CD4-positive, CD25-positive, alpha-beta regulatory T cell (primary cell): ENCODE measurements around the gene TNFRSF8. TPM values are rescaled to one million over a fixed set of nuclear protein-coding genes. Genes with fewer than 3 reads are reported as not detected.

Source experiments
- ATAC-seq, 2 donors: fragments of 150-1000 bp; cut with Tn5 transposase; one replicate each; pipeline ENCODE4 v1.10.0; 2021; ENCODE audit warnings: low read depth in 2 of 2, moderate number of reproducible peaks in 2 of 2, moderate library complexity in 1 of 2
- DNase-seq, 3 donors: peaks; one replicate each; pipeline versions ENCODE4 v3.0.0 to v3.0.0-alpha.2; 2012 to 2022; ENCODE audit warnings: mixed read lengths in 1 of 3
- H3K27ac ChIP-seq: one replicate; pipeline ENCODE4 v1.7.0; 2013; ENCODE audit warnings: mild to moderate bottlenecking, low read length; ENCODE audit not compliant: insufficient read depth, poor library complexity, severe bottlenecking
- H3K27me3 ChIP-seq: one replicate; pipeline ENCODE4 v1.7.0; 2013; ENCODE audit warnings: low read length; ENCODE audit not compliant: control insufficient read depth, insufficient read depth
- H3K36me3 ChIP-seq: one replicate; pipeline ENCODE4 v1.7.0; 2013; ENCODE audit warnings: mild to moderate bottlenecking, low read length, moderate library complexity; ENCODE audit not compliant: control insufficient read depth, insufficient read depth
- H3K4me1 ChIP-seq: 2 replicates; pipeline ENCODE4 v1.7.0; 2013; ENCODE audit warnings: mild to moderate bottlenecking, low read length; ENCODE audit not compliant: insufficient read depth, control insufficient read depth, poor library complexity, severe bottlenecking
- H3K4me3 ChIP-seq: one replicate; pipeline ENCODE4 v1.7.0; 2013; ENCODE audit warnings: low read depth, mild to moderate bottlenecking, low read length, moderate library complexity
- H3K9me3 ChIP-seq, 2 experiments: 1 replicate in 1 of 2; 2 replicates in 1 of 2; pipeline ENCODE4 v1.7.0; 2013; ENCODE audit warnings: low read length in 2 of 2, mild to moderate bottlenecking in 1 of 2, moderate library complexity in 1 of 2; ENCODE audit not compliant: control insufficient read depth in 2 of 2
- H3K27ac Mint-ChIP-seq, 3 donors: one replicate each; pipeline ENCODE4 v1.8.0; 2020 to 2022; ENCODE audit warnings: mild to moderate bottlenecking in 3 of 3, mixed read lengths in 3 of 3, moderate library complexity in 2 of 3
- H3K27me3 Mint-ChIP-seq: one replicate; pipeline ENCODE4 v1.8.0; 2022; ENCODE audit warnings: mild to moderate bottlenecking, mixed read lengths
- H3K36me3 Mint-ChIP-seq: one replicate; pipeline ENCODE4 v1.8.0; 2020; ENCODE audit warnings: mixed read lengths
- H3K4me1 Mint-ChIP-seq, 4 donors: one replicate each; pipeline ENCODE4 v1.8.0; 2020 to 2022; ENCODE audit warnings: mixed read lengths in 4 of 4, mild to moderate bottlenecking in 1 of 4
- H3K4me3 Mint-ChIP-seq, 4 donors: one replicate each; pipeline ENCODE4 v1.8.0; 2020 to 2022; ENCODE audit warnings: mild to moderate bottlenecking in 4 of 4, mixed read lengths in 4 of 4, moderate library complexity in 3 of 4
- H3K9me3 Mint-ChIP-seq, 7 donors: one replicate each; pipeline ENCODE4 v1.8.0; 2020 to 2022; ENCODE audit warnings: mixed read lengths in 7 of 7, mild to moderate bottlenecking in 3 of 7, moderate library complexity in 2 of 7
- polyA plus RNA-seq, 4 donors: library from polyadenylated mRNA; unstranded; fragments of 300-500 nt; fragmentation: Illumina TruSeq; gene quantifications; one replicate each; pipeline ENCODE4 v1.2.3, GENCODE V29; 2021
- total RNA-seq: library from RNA; stranded (reverse); gene quantifications from one replicate; pipeline ENCODE4 v1.2.3, GENCODE V29; 2022

The TNFRSF8 gene
- total and polyA plus RNA-seq, 5 donors from 2014 or later, result 1.1 to 3.2 (median 1.6) TPM

- Histone ChIP-seq H3K4me3 (no peak overlapping the region), H3K4me1 (peaks cover 18% of the 10 kb centered on the region), H3K36me3 (no peaks in the 10 kb centered on the region), H3K27me3 (no peaks in the 10 kb centered on the region), H3K9me3 (no peaks in the 10 kb centered on the region), H3K27ac (no peak overlapping the region)
- ATAC-seq (no peak), DNase-seq (no peak)
- peak overlapping the region in 1 of 4 donors; percentile 40 for H3K4me3 Mint-ChIP-seq
- no peaks in the 10 kb centered on the region for H3K27me3 Mint-ChIP-seq
- H3K9me3 Mint-ChIP-seq, result no peaks in the 10 kb centered on the region
- no peaks in the 10 kb centered on the region for H3K36me3 Mint-ChIP-seq
- H3K4me1 Mint-ChIP-seq, result peaks cover under 1 to 40% (median 24%) of the 10 kb centered on the region in 4 donors
- H3K27ac Mint-ChIP-seq, result peak overlapping the region in 2 of 3 donors; percentile 49 to 92
These were observed 75.4 kb downstream of the TNFRSF8 start for GRCh38 chr1:12138196-12139168.

GRCh38 chr1:12140016-12140415 is 76.9 kb downstream of the TNFRSF8 start:
- no peak for ATAC-seq
- peaks cover 26% of the 10 kb centered on the region for H3K4me1 ChIP-seq
- no peak overlapping the region for H3K4me3 ChIP-seq
- Mint-ChIP-seq H3K27ac (peak overlapping the region; percentile 49 to 69 (median 66)), H3K27me3 (no peaks in the 10 kb centered on the region), H3K4me1 (peaks cover 6 to 43% (median 25%) of the 10 kb centered on the region in 4 donors), H3K9me3 (no peaks in the 10 kb centered on the region), H3K36me3 (no peaks in the 10 kb centered on the region), H3K4me3 (no peak overlapping the region)
- H3K9me3 ChIP-seq, result no peaks in the 10 kb centered on the region
- DNase-seq, result no peak
- no peak overlapping the region for H3K27ac ChIP-seq
- no peaks in the 10 kb centered on the region for H3K36me3 ChIP-seq
- H3K27me3 ChIP-seq, result no peaks in the 10 kb centered on the region

- Mint-ChIP-seq H3K4me1 (peaks cover 6 to 49% (median 27%) of the 10 kb centered on the region in 4 donors), H3K27me3 (no peaks in the 10 kb centered on the region), H3K4me3 (no peak overlapping the region), H3K9me3 (no peaks in the 10 kb centered on the region), H3K27ac (peak overlapping the region; percentile 26 to 56 (median 46)), H3K36me3 (no peaks in the 10 kb centered on the region)
- DNase-seq (no peak), ATAC-seq (no peak)
- H3K4me3 ChIP-seq, result no peak overlapping the region
- H3K27me3 ChIP-seq, result no peaks in the 10 kb centered on the region
- peaks cover 30% of the 10 kb centered on the region for H3K4me1 ChIP-seq
- no peak overlapping the region for H3K27ac ChIP-seq
- H3K36me3 ChIP-seq, result no peaks in the 10 kb centered on the region
- no peaks in the 10 kb centered on the region for H3K9me3 ChIP-seq
These were observed 77.5 kb downstream of the TNFRSF8 start for GRCh38 chr1:12140515-12141162.

- no peaks in the 10 kb centered on the region for H3K9me3 Mint-ChIP-seq
- Histone ChIP-seq H3K27me3 (no peaks in the 10 kb centered on the region), H3K36me3 (no peaks in the 10 kb centered on the region), H3K4me1 (peaks cover 37% of the 10 kb centered on the region), H3K4me3 (no peak overlapping the region), H3K27ac (no peak overlapping the region), H3K9me3 (no peaks in the 10 kb centered on the region)
- H3K27me3 Mint-ChIP-seq, result no peaks in the 10 kb centered on the region
- peak overlapping the region; percentile 26 to 71 (median 65) for H3K27ac Mint-ChIP-seq
- peaks cover 7 to 51% (median 25%) of the 10 kb centered on the region in 4 donors for H3K4me1 Mint-ChIP-seq
- no peaks in the 10 kb centered on the region for H3K36me3 Mint-ChIP-seq
- no peak overlapping the region for H3K4me3 Mint-ChIP-seq
- no peak for DNase-seq
- ATAC-seq, result no peak
These were observed 78.2 kb downstream of the TNFRSF8 start for GRCh38 chr1:12141163-12141850.

GRCh38 chr1:12142141-12142823 is 79.2 kb downstream of the TNFRSF8 start:
- ATAC-seq (no peak), DNase-seq (no peak)
- Histone ChIP-seq H3K36me3 (no peaks in the 10 kb centered on the region), H3K4me1 (peaks cover 47% of the 10 kb centered on the region), H3K27me3 (no peaks in the 10 kb centered on the region), H3K27ac (no peak overlapping the region), H3K9me3 (no peaks in the 10 kb centered on the region), H3K4me3 (no peak overlapping the region)
- Mint-ChIP-seq H3K36me3 (no peaks in the 10 kb centered on the region), H3K4me1 (peaks cover 11 to 58% (median 34%) of the 10 kb centered on the region in 4 donors), H3K27me3 (no peaks in the 10 kb centered on the region), H3K9me3 (no peaks in the 10 kb centered on the region), H3K27ac (peak overlapping the region; percentile 71 to 96 (median 92)), H3K4me3 (no peak overlapping the region)

GRCh38 chr1:12142891-12143630 is 80.0 kb downstream of the TNFRSF8 start:
- Histone ChIP-seq H3K36me3 (no peaks in the 10 kb centered on the region), H3K9me3 (no peaks in the 10 kb centered on the region), H3K4me1 (peaks cover 54% of the 10 kb centered on the region), H3K27ac (peak overlapping the region; percentile 65), H3K27me3 (no peaks in the 10 kb centered on the region), H3K4me3 (no peak overlapping the region)
- Mint-ChIP-seq H3K4me3 (peak overlapping the region in 2 of 4 donors; percentile 46 to 76), H3K4me1 (peaks cover 11 to 66% (median 37%) of the 10 kb centered on the region in 4 donors), H3K9me3 (no peaks in the 10 kb centered on the region), H3K27me3 (no peaks in the 10 kb centered on the region), H3K27ac (peak overlapping the region; percentile 82 to 96 (median 92)), H3K36me3 (no peaks in the 10 kb centered on the region)
- DNase-seq, result no peak
- peak in 1 of 2 donors; percentile 26 for ATAC-seq
